Measurements from ENCODE around the gene SEMA4F.

GRCh38 chr2:74694281-74694680, 40.2 kb downstream of the SEMA4F start:
- TF ChIP-seq CTCF (conservative IDR thresholded peaks at IDR 0.05) (no peak), ZFX (IDR thresholded peaks at IDR 0.05) (no peak)
